ENCODE measurements around the gene HILPDA.

- no peak for TF ChIP-seq CTCF (IDR thresholded peaks at IDR 0.05)
- no peak for TF ChIP-seq POLR2A (IDR thresholded peaks at IDR 0.05)
These were observed 45.3 kb upstream of the HILPDA start for GRCh38 chr7:128410451-128410753.
